DND-41 (cell line): ENCODE measurements around the gene EPB41L2.

Source experiments
- EZH2 ChIP-seq: IDR thresholded peaks from 3 replicates; pipeline ENCODE4 v1.6.1; 2012; ENCODE audit warnings: borderline replicate concordance, low read depth, mild to moderate bottlenecking, moderate library complexity, low read length, inconsistent platforms; ENCODE audit not compliant: severe bottlenecking
- TF ChIP-seq, protein P1 (sequence below): IDR thresholded peaks from 2 replicates; pipeline ENCODE4 v1.5.1; 2012; ENCODE audit warnings: borderline replicate concordance, low read length, moderate library complexity, mild to moderate bottlenecking; ENCODE audit not compliant: poor library complexity, severe bottlenecking; ENCODE audit errors: extremely low read depth

- TF ChIP-seq EZH2: no peak
- TF ChIP-seq, protein P1, sequence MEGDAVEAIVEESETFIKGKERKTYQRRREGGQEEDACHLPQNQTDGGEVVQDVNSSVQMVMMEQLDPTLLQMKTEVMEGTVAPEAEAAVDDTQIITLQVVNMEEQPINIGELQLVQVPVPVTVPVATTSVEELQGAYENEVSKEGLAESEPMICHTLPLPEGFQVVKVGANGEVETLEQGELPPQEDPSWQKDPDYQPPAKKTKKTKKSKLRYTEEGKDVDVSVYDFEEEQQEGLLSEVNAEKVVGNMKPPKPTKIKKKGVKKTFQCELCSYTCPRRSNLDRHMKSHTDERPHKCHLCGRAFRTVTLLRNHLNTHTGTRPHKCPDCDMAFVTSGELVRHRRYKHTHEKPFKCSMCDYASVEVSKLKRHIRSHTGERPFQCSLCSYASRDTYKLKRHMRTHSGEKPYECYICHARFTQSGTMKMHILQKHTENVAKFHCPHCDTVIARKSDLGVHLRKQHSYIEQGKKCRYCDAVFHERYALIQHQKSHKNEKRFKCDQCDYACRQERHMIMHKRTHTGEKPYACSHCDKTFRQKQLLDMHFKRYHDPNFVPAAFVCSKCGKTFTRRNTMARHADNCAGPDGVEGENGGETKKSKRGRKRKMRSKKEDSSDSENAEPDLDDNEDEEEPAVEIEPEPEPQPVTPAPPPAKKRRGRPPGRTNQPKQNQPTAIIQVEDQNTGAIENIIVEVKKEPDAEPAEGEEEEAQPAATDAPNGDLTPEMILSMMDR: no peak
These were observed 126.1 kb downstream of the EPB41L2 start for GRCh38 chr6:130936933-130937332.
